Mucosa of descending colon (tissue), 3 donors: ENCODE measurements around the gene SH2D4B. TPM values are rescaled to one million over a fixed set of nuclear protein-coding genes. Genes with fewer than 3 reads are reported as not detected.

ENCODE experiments used
- ATAC-seq: fragments of 200-7000 bp; cut with Tn5 transposase; one replicate; pipeline ENCODE4 v1.9.1; 2020; ENCODE audit warnings: mild to moderate bottlenecking, moderate library complexity
- DNase-seq, 3 donors: peaks; one replicate each; pipeline ENCODE4 v3.0.0-alpha.2; 2020
- H3K36me3 ChIP-seq: fragments of 200-600 bp; one replicate; pipeline ENCODE4 v1.8.0; 2021; ENCODE audit warnings: low read depth, mild to moderate bottlenecking
- H3K4me1 ChIP-seq: fragments of 200-600 bp; one replicate; pipeline ENCODE4 v1.8.0; 2021; ENCODE audit warnings: low read depth, mild to moderate bottlenecking
- H3K4me3 ChIP-seq: fragments of 200-600 bp; one replicate; pipeline ENCODE4 v1.8.0; 2021; ENCODE audit warnings: mild to moderate bottlenecking
- H3K9me3 ChIP-seq: fragments of 200-600 bp; one replicate; pipeline ENCODE4 v1.8.0; 2021; ENCODE audit warnings: mild to moderate bottlenecking
- intact Hi-C, 2 donors: fragments of 100-400 bp; cut with DNase I in 1 of 2; cut with micrococcal nuclease in 1 of 2; formaldehyde crosslinking; loops; one replicate each; pipeline versions ENCODE4 v1.11.0 to v1.11.1; 2022; cut with DNase I, micrococcal nuclease
- total RNA-seq, 3 donors: library from RNA; stranded (reverse); fragmentation: NEBNext Ultra II Directional in 2 of 3; extraction: Animal tissue kit (Norgen Biotek cat#: 25700) in 2 of 3; gene quantifications; one replicate each; pipeline versions ENCODE4 v1.2.1 to v1.2.4, GENCODE V29; 2021 to 2023
- TF ChIP-seq, protein P1 (sequence below): fragments of 200-600 bp; IDR thresholded peaks from one replicate; pipeline ENCODE4 v1.8.0; 2022; ENCODE audit warnings: antibody characterized with exemption, mild to moderate bottlenecking
- donor health status: DM: no; HTN: no; CAD: no; lungs with moderate emphysema.
- donor health status: DM: no; HTN: no; CAD: no.
- donor health status: DM: no; HTN: yes; CAD: no.

The SH2D4B gene
- total RNA-seq, 3 donors from 2014 or later, result not detected

DNA sequence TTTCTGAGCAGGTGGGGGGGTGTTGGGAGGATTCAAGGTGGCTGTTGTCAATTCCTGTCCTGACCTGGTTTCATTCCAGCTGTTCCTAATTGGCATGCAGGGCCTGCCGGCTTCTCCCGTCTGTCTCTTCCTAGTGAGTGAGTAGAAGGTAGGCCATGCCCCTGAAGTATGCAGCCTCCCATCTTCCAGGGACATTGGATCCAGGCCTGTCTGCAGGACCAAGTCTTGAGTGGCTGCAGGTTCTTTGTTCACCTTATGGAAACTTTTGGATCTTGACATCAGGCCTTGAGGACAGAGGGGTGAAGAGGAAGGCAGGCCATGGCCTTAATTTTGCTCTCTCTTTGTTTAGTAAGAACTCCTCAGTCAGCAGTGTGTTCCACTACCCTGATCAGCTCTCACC is 131.8 kb downstream of the SH2D4B start:
- TF ChIP-seq, protein P1, sequence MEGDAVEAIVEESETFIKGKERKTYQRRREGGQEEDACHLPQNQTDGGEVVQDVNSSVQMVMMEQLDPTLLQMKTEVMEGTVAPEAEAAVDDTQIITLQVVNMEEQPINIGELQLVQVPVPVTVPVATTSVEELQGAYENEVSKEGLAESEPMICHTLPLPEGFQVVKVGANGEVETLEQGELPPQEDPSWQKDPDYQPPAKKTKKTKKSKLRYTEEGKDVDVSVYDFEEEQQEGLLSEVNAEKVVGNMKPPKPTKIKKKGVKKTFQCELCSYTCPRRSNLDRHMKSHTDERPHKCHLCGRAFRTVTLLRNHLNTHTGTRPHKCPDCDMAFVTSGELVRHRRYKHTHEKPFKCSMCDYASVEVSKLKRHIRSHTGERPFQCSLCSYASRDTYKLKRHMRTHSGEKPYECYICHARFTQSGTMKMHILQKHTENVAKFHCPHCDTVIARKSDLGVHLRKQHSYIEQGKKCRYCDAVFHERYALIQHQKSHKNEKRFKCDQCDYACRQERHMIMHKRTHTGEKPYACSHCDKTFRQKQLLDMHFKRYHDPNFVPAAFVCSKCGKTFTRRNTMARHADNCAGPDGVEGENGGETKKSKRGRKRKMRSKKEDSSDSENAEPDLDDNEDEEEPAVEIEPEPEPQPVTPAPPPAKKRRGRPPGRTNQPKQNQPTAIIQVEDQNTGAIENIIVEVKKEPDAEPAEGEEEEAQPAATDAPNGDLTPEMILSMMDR, result no peak
- no peaks in the 10 kb centered on the region for H3K4me1 ChIP-seq
- no peaks in the 10 kb centered on the region for H3K36me3 ChIP-seq
- H3K9me3 ChIP-seq, result no peaks in the 10 kb centered on the region
- ATAC-seq, result no peak
- DNase-seq, result no peak
- no peak overlapping the region for H3K4me3 ChIP-seq
- intact Hi-C loops, result loop anchor here in 1 of 2 donors (10.0 kb wide), 1 partner anchor 255 kb away; no protein-coding TSS in a partner anchor

- Histone ChIP-seq H3K4me1 (no peaks in the 10 kb centered on the region), H3K36me3 (no peaks in the 10 kb centered on the region), H3K4me3 (no peak overlapping the region), H3K9me3 (no peaks in the 10 kb centered on the region)
- intact Hi-C loops, result no loop called here
- TF ChIP-seq, protein P1, result no peak
- ATAC-seq (no peak), DNase-seq (no peak)
Observed at GRCh38 chr10:80670774-80671173, 133.1 kb downstream of the SH2D4B start.

DNA sequence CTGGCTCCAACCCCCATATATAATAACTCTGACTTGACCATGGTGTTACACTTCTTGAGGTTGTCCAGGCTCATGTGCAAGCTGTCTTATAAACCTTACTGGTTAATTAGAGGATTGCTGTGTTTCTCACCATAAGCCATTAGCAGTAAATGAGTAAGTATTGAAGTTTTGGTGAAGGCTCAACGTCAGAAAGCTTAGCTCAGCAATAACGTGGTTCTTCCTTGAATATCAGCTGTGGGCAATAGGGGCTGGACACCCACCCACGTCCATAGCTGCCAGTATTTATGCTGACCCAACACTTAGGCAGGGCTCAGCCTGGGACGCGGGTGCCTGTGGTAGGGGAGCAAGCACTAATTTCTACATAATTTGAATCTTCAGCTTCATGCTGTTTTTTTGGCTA is 134.1 kb downstream of the SH2D4B start:
- no peak for DNase-seq

DNA sequence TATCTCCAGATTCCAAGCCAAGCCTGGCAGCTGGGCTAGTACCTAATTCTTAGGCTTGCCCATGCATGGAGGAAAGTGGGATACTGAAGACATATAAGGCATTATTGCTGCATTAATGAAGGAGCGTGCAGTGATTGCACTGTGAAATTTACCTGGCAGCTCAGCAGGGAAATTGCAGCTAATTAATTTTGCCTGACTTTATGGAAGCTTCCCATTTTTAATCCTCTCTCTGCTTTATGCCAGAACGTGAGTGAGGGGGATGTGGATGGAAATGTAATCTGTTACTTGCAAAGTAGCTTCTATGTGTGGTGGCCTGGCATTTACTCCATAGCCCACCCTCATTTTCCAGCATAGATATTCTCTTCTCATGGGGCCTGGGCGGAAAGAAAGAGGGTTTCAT is 134.9 kb downstream of the SH2D4B start:
- Histone ChIP-seq H3K4me3 (no peak overlapping the region), H3K4me1 (no peaks in the 10 kb centered on the region), H3K9me3 (no peaks in the 10 kb centered on the region), H3K36me3 (no peaks in the 10 kb centered on the region)
- ATAC-seq (no peak), DNase-seq (no peak)
- intact Hi-C loops, result no loop called here
- TF ChIP-seq, protein P1, result no peak

More for the DNA sequence above, 134.1 kb downstream of the SH2D4B start:
- H3K4me3 ChIP-seq, result no peak overlapping the region
- no peaks in the 10 kb centered on the region for H3K9me3 ChIP-seq
- intact Hi-C loops, result no loop called here
- no peaks in the 10 kb centered on the region for H3K36me3 ChIP-seq
- TF ChIP-seq, protein P1, result no peak
- H3K4me1 ChIP-seq, result no peaks in the 10 kb centered on the region
- ATAC-seq, result no peak

DNA sequence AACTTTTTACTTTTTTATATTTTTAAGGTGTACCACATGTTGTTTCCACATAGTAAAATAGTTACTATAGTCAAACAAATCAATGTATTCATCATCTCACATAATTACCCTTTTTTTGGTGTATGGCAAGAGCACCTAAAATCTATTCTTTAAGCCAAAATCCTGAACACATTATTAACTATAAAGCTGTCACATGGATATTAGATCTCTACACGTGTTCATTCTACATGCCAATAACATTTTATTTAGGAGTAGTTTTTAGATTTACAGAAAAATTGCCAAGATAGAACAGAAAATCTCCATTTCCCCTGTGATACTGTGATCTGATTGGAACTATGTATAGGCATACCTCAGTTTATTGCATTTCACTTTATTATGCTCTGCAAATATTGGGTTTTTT is 137.1 kb downstream of the SH2D4B start:
- no peaks in the 10 kb centered on the region for H3K36me3 ChIP-seq
- ATAC-seq (no peak), DNase-seq (no peak)
- no peak overlapping the region for H3K4me3 ChIP-seq
- H3K9me3 ChIP-seq, result no peaks in the 10 kb centered on the region
- no peaks in the 10 kb centered on the region for H3K4me1 ChIP-seq
- TF ChIP-seq, protein P1, result no peak
- intact Hi-C loops, result no loop called here

GRCh38 chr10:80681142-80681541 is 143.4 kb downstream of the SH2D4B start:
- intact Hi-C loops, result no loop called here

More at GRCh38 chr10:80681142-80681541, 143.4 kb downstream of the SH2D4B start:
- Histone ChIP-seq H3K4me3 (no peak overlapping the region), H3K36me3 (no peaks in the 10 kb centered on the region), H3K9me3 (no peaks in the 10 kb centered on the region), H3K4me1 (peaks cover 7% of the 10 kb centered on the region)
- DNase-seq (no peak), ATAC-seq (no peak)
- TF ChIP-seq, protein P1, result no peak
